ENCODE measurements around the gene CLEC2L. TPM values are rescaled to one million over a fixed set of nuclear protein-coding genes. Genes with fewer than 3 reads are reported as not detected.

The CLEC2L gene
- total and polyA plus RNA-seq, 2 of the 8 experiments (the other 6 are each of a cell fraction or from before 2014, with no cell fraction given) = 0.20 to 1.9 TPM

DNA sequence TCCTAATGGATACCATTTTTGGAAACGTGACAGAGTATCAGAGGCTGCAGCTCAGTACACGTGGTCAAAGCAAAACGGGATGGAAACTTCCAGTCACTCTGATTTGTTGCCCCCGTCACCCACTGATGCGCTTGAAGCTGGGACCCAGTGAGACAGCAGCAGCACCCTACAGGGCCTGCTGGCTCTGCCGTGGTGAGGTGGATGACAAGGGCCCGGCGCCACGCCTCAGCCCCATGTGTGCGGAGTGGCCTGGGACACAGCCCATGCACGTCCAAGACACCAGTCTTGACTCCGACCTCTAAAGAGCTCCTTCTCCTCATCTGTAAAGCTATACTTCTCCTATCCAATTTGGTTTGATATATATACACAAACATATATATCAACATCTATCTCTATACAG lies 39.0 kb downstream of the CLEC2L start:
- Histone ChIP-seq H3K9me3 (ENCODE audit: insufficient read depth in 2 of 2, low read depth in 1 of 2, low read length in 1 of 2) (no peaks in the 10 kb centered on the region), H2BK120ac (replicated peaks; ENCODE audit: low read depth, low read length) (no peak overlapping the region), H2BK20ac (ENCODE audit: low read length) (no peak overlapping the region), H4K20me1 (replicated peaks in 1 of 2; ENCODE audit: control insufficient read depth in 1 of 2, insufficient read depth in 2 of 2, low read length in 2 of 2) (no peaks in the 10 kb centered on the region), H4K91ac (replicated peaks; ENCODE audit: insufficient read length, low read length) (no peak overlapping the region), H3K4me1 (replicated peaks in 1 of 4; ENCODE audit: control insufficient read depth in 3 of 4, insufficient read depth in 4 of 4, low read length in 3 of 4) (peaks cover 0 to 14% (median 4%) of the 10 kb centered on the region in 4 experiments; a peak in 3 of 7 replicates), H4K8ac (ENCODE audit: extremely low read depth, insufficient read depth, low read length) (no peak overlapping the region; the same call in 1 of the 2 replicates), H3K18ac (ENCODE audit: extremely low read depth, low read length) (no peak overlapping the region), H2AFZ (ENCODE audit: low read length) (no peak overlapping the region), H3K4ac (replicated peaks; ENCODE audit: insufficient read length, low read depth, low read length) (no peak overlapping the region), H3K79me2 (ENCODE audit: control insufficient read depth in 1 of 2, insufficient read depth in 2 of 2, low read length in 2 of 2) (no peaks in the 10 kb centered on the region), H3K56ac (replicated peaks; ENCODE audit: insufficient read length, low read depth, low read length) (no peak overlapping the region), H3K27ac (ENCODE audit: low read depth, low read length) (no peak overlapping the region), H3K36me3 (ENCODE audit: control insufficient read depth in 2 of 4, insufficient read depth in 4 of 4, low read length in 3 of 4) (no peaks in the 10 kb centered on the region; a peak in 1 of 8 replicates), H2BK12ac (ENCODE audit: low read depth, low read length) (no peak overlapping the region), H3K23ac (ENCODE audit: insufficient read length) (no peak overlapping the region), H2AK5ac (ENCODE audit: low read depth, low read length) (no peak overlapping the region), H3K4me3 (ENCODE audit: extremely low read depth in 1 of 4, insufficient read depth in 2 of 4, low read depth in 3 of 4, low read length in 4 of 4) (no peak overlapping the region), H3K23me2 (ENCODE audit: low read depth, low read length) (no peaks in the 10 kb centered on the region), H3K9ac (replicated peaks in 1 of 4; ENCODE audit: extremely low read depth in 1 of 4, low read depth in 3 of 4, low read length in 3 of 4) (no peak overlapping the region; a peak in 1 of 7 replicates), H2BK5ac (ENCODE audit: low read depth, low read length) (no peak overlapping the region), H3K4me2 (ENCODE audit: insufficient read depth in 1 of 2, low read depth in 2 of 2, low read length in 2 of 2) (no peak overlapping the region), H2BK15ac (ENCODE audit: low read length) (no peak overlapping the region), H3K14ac (ENCODE audit: insufficient read length) (no peak overlapping the region), H3K79me1 (ENCODE audit: low read depth, low read length) (no peaks in the 10 kb centered on the region), H4K5ac (ENCODE audit: insufficient read length, low read depth, low read length) (no peak overlapping the region), H3K27me3 (replicated peaks in 1 of 4; ENCODE audit: control insufficient read depth in 3 of 4, extremely low read depth in 1 of 4, insufficient read depth in 3 of 4, low read length in 3 of 4) (no peaks in the 10 kb centered on the region)
- POLR2A ChIA-PET (ENCODE audit: partially characterized antibody) = no interaction called here
- DNase-seq (ENCODE audit: low read depth in 1 of 2, low spot score in 2 of 2) (no peak), FAIRE-seq (no peak)
- CTCF ChIA-PET (ENCODE audit: partially characterized antibody) = interaction anchor here (0.7 to 2.1 kb wide), 11 partner anchors 8 to 443 kb away, joined by 3 to 7 read pairs (median 4); no protein-coding TSS in a partner anchor
- 87% methylated on average over 12 of the region's 12 CpGs; no CpG with 5 or more reads in 1 of the 2 experiments for WGBS, 2 experiments (ENCODE audit: extremely low coverage in 1 of 2, insufficient coverage in 1 of 2, insufficient read length in 1 of 2, insufficient replicate concordance in 2 of 2, low coverage in 1 of 2, low lambda C conversion rate in 2 of 2, missing lambda C conversion rate in 1 of 2)
- TF ChIP-seq SIN3A (conservative IDR thresholded peaks at IDR 0.05 in 1 of 2, IDR thresholded peaks at IDR 0.05 in 1 of 2; ENCODE audit: low read depth in 1 of 2, low read length in 2 of 2) (no peak), JUN (IDR thresholded peaks at IDR 0.05; ENCODE audit: low read depth, low read length) (no peak), POLR2A (IDR thresholded peaks at IDR 0.05; ENCODE audit: control extremely low read depth in 1 of 2, low read depth in 2 of 2, low read length in 2 of 2) (no peak), BACH1 (IDR thresholded peaks at IDR 0.05; ENCODE audit: low read length) (no peak), NANOG (IDR thresholded peaks at IDR 0.05; ENCODE audit: insufficient read depth, low read depth, low read length, poor library complexity, severe bottlenecking) (no peak), CBX5 (IDR thresholded peaks at IDR 0.05; ENCODE audit: low read depth, low read length) (no peak), CHD1 (IDR thresholded peaks at IDR 0.05; ENCODE audit: low read depth, low read length) (no peak), RXRA (IDR thresholded peaks at IDR 0.05; ENCODE audit: insufficient read depth, low read depth, low read length) (no peak), JUND (IDR thresholded peaks at IDR 0.05; ENCODE audit: low read length) (no peak), TAF7 (optimal IDR thresholded peaks at IDR 0.05; ENCODE audit: borderline replicate concordance, low read depth, low read length) (no peak), ZNF274 (IDR thresholded peaks at IDR 0.05; ENCODE audit: borderline replicate concordance, extremely low read depth, low read length) (no peak)

Data from H1 (cell line).